ENCODE measurements around the gene ULK4.

The ULK4 gene

GRCh38 chr3:41223078-41223477 lies 738.8 kb downstream of the ULK4 start:
- Histone ChIP-seq H3K36me3 (ENCODE audit: insufficient read depth, low read length) (peaks cover 44% of the 10 kb centered on the region), H3K79me2 (ENCODE audit: insufficient read depth, low read length) (peaks cover 87% of the 10 kb centered on the region), H3K27me3 (ENCODE audit: insufficient read depth, low read length, poor library complexity, severe bottlenecking) (no peaks in the 10 kb centered on the region), H3K4me1 (ENCODE audit: insufficient read depth, low read length, poor library complexity, severe bottlenecking) (peaks cover 9% of the 10 kb centered on the region), H3K9ac (ENCODE audit: low read depth, low read length, poor library complexity, severe bottlenecking) (no peak overlapping the region), H3K4me3 (ENCODE audit: low read length, poor library complexity, severe bottlenecking) (no peak overlapping the region), H3K9me3 (ENCODE audit: insufficient read depth, low read depth, low read length) (no peaks in the 10 kb centered on the region), H3F3A (ENCODE audit: low read depth) (no peaks in the 10 kb centered on the region), H3K4me2 (ENCODE audit: low read depth, low read length, poor library complexity, severe bottlenecking) (no peak overlapping the region), H2AFZ (ENCODE audit: low read length) (no peak overlapping the region), H4K20me1 (ENCODE audit: insufficient read depth, low read length, poor library complexity, severe bottlenecking) (peaks cover 65% of the 10 kb centered on the region), H3K9me2 (replicated peaks; ENCODE audit: low read depth, low read length) (no peaks in the 10 kb centered on the region)
- TF ChIP-seq, protein P1, sequence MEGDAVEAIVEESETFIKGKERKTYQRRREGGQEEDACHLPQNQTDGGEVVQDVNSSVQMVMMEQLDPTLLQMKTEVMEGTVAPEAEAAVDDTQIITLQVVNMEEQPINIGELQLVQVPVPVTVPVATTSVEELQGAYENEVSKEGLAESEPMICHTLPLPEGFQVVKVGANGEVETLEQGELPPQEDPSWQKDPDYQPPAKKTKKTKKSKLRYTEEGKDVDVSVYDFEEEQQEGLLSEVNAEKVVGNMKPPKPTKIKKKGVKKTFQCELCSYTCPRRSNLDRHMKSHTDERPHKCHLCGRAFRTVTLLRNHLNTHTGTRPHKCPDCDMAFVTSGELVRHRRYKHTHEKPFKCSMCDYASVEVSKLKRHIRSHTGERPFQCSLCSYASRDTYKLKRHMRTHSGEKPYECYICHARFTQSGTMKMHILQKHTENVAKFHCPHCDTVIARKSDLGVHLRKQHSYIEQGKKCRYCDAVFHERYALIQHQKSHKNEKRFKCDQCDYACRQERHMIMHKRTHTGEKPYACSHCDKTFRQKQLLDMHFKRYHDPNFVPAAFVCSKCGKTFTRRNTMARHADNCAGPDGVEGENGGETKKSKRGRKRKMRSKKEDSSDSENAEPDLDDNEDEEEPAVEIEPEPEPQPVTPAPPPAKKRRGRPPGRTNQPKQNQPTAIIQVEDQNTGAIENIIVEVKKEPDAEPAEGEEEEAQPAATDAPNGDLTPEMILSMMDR (conservative IDR thresholded peaks at IDR 0.05; ENCODE audit: low read length) = no peak

DNA sequence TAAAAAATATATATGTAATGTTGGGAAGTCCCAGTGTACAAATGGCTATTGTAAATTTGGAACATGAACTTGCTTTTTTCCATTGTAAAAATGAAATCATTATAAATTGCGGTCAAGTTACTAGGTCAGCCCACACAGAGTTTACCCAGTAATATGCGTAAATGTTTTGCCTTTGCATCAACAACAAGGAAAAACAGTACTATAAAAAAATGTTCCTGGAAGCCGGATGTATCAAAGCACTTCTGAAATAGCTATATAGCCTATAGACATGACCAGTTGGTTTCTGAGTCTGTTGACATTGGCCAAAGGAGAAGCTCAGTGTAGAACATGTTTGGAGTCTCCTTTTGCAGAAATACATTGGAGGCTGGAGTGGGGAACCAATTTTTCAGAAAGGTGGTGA lies 739.4 kb downstream of the ULK4 start:
- no peak overlapping the region for H3K9ac ChIP-seq (ENCODE audit: low read depth, low read length, poor library complexity, severe bottlenecking)
- no peaks in the 10 kb centered on the region for H3K9me2 ChIP-seq (replicated peaks; ENCODE audit: low read depth, low read length)
- H4K20me1 ChIP-seq (ENCODE audit: insufficient read depth, low read length, poor library complexity, severe bottlenecking) = peaks cover 71% of the 10 kb centered on the region
- H3K36me3 ChIP-seq (ENCODE audit: insufficient read depth, low read length) = peaks cover 39% of the 10 kb centered on the region
- H3K9me3 ChIP-seq (ENCODE audit: insufficient read depth, low read depth, low read length) = no peaks in the 10 kb centered on the region
- no peaks in the 10 kb centered on the region for H3K27me3 ChIP-seq (ENCODE audit: insufficient read depth, low read length, poor library complexity, severe bottlenecking)
- peaks cover 12% of the 10 kb centered on the region for H3K4me1 ChIP-seq (ENCODE audit: insufficient read depth, low read length, poor library complexity, severe bottlenecking)
- no peak overlapping the region for H2AFZ ChIP-seq (ENCODE audit: low read length)
- no peak overlapping the region for H3K4me2 ChIP-seq (ENCODE audit: low read depth, low read length, poor library complexity, severe bottlenecking)
- no peaks in the 10 kb centered on the region for H3F3A ChIP-seq (ENCODE audit: low read depth)
- peaks cover 87% of the 10 kb centered on the region for H3K79me2 ChIP-seq (ENCODE audit: insufficient read depth, low read length)
- no peak overlapping the region for H3K4me3 ChIP-seq (ENCODE audit: low read length, poor library complexity, severe bottlenecking)
- no peak for TF ChIP-seq EZH2phosphoT487 (IDR thresholded peaks at IDR 0.05; ENCODE audit: borderline replicate concordance)
- TF ChIP-seq, protein P1 (conservative IDR thresholded peaks at IDR 0.05; ENCODE audit: low read length) = no peak

- H3K4me2 ChIP-seq (ENCODE audit: low read depth, low read length, poor library complexity, severe bottlenecking) = no peak overlapping the region
- H3K27me3 ChIP-seq (ENCODE audit: insufficient read depth, low read length, poor library complexity, severe bottlenecking) = no peaks in the 10 kb centered on the region
- no peak for TF ChIP-seq EZH2phosphoT487 (IDR thresholded peaks at IDR 0.05; ENCODE audit: borderline replicate concordance)
- TF ChIP-seq, protein P1 (conservative IDR thresholded peaks at IDR 0.05; ENCODE audit: low read length) = no peak
- no peak overlapping the region for H2AFZ ChIP-seq (ENCODE audit: low read length)
- no peak overlapping the region for H3K9ac ChIP-seq (ENCODE audit: low read depth, low read length, poor library complexity, severe bottlenecking)
- H3K4me1 ChIP-seq (ENCODE audit: insufficient read depth, low read length, poor library complexity, severe bottlenecking) = peaks cover 17% of the 10 kb centered on the region
- H3K9me2 ChIP-seq (replicated peaks; ENCODE audit: low read depth, low read length) = no peaks in the 10 kb centered on the region
- peaks cover 34% of the 10 kb centered on the region for H3K36me3 ChIP-seq (ENCODE audit: insufficient read depth, low read length)
- peaks cover 76% of the 10 kb centered on the region for H4K20me1 ChIP-seq (ENCODE audit: insufficient read depth, low read length, poor library complexity, severe bottlenecking)
- H3K9me3 ChIP-seq (ENCODE audit: insufficient read depth, low read depth, low read length) = no peaks in the 10 kb centered on the region
- H3K4me3 ChIP-seq (ENCODE audit: low read length, poor library complexity, severe bottlenecking) = no peak overlapping the region
- peaks cover 88% of the 10 kb centered on the region for H3K79me2 ChIP-seq (ENCODE audit: insufficient read depth, low read length)
- H3F3A ChIP-seq (ENCODE audit: low read depth) = no peaks in the 10 kb centered on the region
These were observed 739.9 kb downstream of the ULK4 start for GRCh38 chr3:41222012-41222411.
